ENCODE results near the gene ADH5. TPM values are rescaled to one million over a fixed set of nuclear protein-coding genes. Genes with fewer than 3 reads are reported as not detected.
"Not testable (repeated sequence)": the region's sequence is repeated elsewhere in the genome, so short reads cannot be mapped to it uniquely, and the experiment has no call there.

Gene ADH5
- total RNA-seq, 1 experiment from 2014 or later: 223 TPM

GRCh38 chr4:99121008-99121407 is 32.4 kb upstream of the ADH5 start:
- no TSS peak for BruUV-seq (replicated peaks)
- CTCF ChIA-PET: no interaction called here

DNA sequence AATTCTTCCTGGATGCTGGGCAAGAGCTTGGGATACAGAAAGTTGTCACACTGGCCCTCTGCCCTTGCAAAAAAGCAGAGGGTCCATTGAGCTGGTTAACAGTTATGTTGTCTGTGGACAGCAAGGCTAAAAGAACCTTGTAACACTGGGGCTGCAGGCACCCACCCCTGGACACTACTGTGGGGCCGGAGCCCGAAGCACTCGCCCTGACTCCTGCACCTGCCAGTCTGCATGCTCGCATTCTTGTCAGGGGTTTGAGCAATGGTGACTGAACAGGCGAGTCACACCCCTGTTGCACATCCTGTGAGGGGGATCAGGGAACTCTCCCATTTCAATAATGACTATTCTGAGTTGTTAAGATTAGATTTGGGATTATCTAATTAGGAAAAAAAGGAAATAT is 31.9 kb upstream of the ADH5 start:
- CTCF ChIA-PET: no interaction called here
- no peak for DNase-seq (ENCODE audit: low spot score)
- Histone ChIP-seq H3K9me3 (ENCODE audit: low read depth, low read length, poor library complexity, severe bottlenecking) (no peaks in the 10 kb centered on the region), H3K4me3 (ENCODE audit: low read depth, low read length, poor library complexity, severe bottlenecking) (no peak overlapping the region), H3K27me3 (replicated peaks; ENCODE audit: insufficient read depth, low read depth, low read length, poor library complexity) (no peaks in the 10 kb centered on the region), H3K4me1 (ENCODE audit: insufficient read depth, low read length, poor library complexity, severe bottlenecking) (no peaks in the 10 kb centered on the region), H3K27ac (ENCODE audit: low read depth, low read length, poor library complexity, severe bottlenecking) (no peak overlapping the region), H3K36me3 (ENCODE audit: insufficient read depth, low read length, poor library complexity, severe bottlenecking) (no peaks in the 10 kb centered on the region)
- TF ChIP-seq EZH2 (IDR thresholded peaks at IDR 0.05; ENCODE audit: borderline replicate concordance, low read depth, low read length, poor library complexity, severe bottlenecking): no peak
- no peak for TF ChIP-seq CTCF (conservative IDR thresholded peaks at IDR 0.05; ENCODE audit: low read depth, low read length)
- POLR2A ChIA-PET (ENCODE audit: low non-redundant PET): no interaction called here
- intact Hi-C loops (cut with micrococcal nuclease; ENCODE audit: unreplicated experiment): no loop called here
- BruUV-seq (replicated peaks): no TSS peak

More at GRCh38 chr4:99121008-99121407, 32.4 kb upstream of the ADH5 start:
- Histone ChIP-seq H3K36me3 (ENCODE audit: insufficient read depth, low read length, poor library complexity, severe bottlenecking) (no peaks in the 10 kb centered on the region), H3K27ac (ENCODE audit: low read depth, low read length, poor library complexity, severe bottlenecking) (no peak overlapping the region), H3K27me3 (replicated peaks; ENCODE audit: insufficient read depth, low read depth, low read length, poor library complexity) (no peaks in the 10 kb centered on the region), H3K4me3 (ENCODE audit: low read depth, low read length, poor library complexity, severe bottlenecking) (no peak overlapping the region), H3K9me3 (ENCODE audit: low read depth, low read length, poor library complexity, severe bottlenecking) (no peaks in the 10 kb centered on the region), H3K4me1 (ENCODE audit: insufficient read depth, low read length, poor library complexity, severe bottlenecking) (no peaks in the 10 kb centered on the region)
- POLR2A ChIA-PET (ENCODE audit: low non-redundant PET): no interaction called here
- TF ChIP-seq EZH2 (IDR thresholded peaks at IDR 0.05; ENCODE audit: borderline replicate concordance, low read depth, low read length, poor library complexity, severe bottlenecking) (no peak), CTCF (conservative IDR thresholded peaks at IDR 0.05; ENCODE audit: low read depth, low read length) (no peak)
- intact Hi-C loops (cut with micrococcal nuclease; ENCODE audit: unreplicated experiment): no loop called here
- DNase-seq (ENCODE audit: low spot score): no peak

DNA sequence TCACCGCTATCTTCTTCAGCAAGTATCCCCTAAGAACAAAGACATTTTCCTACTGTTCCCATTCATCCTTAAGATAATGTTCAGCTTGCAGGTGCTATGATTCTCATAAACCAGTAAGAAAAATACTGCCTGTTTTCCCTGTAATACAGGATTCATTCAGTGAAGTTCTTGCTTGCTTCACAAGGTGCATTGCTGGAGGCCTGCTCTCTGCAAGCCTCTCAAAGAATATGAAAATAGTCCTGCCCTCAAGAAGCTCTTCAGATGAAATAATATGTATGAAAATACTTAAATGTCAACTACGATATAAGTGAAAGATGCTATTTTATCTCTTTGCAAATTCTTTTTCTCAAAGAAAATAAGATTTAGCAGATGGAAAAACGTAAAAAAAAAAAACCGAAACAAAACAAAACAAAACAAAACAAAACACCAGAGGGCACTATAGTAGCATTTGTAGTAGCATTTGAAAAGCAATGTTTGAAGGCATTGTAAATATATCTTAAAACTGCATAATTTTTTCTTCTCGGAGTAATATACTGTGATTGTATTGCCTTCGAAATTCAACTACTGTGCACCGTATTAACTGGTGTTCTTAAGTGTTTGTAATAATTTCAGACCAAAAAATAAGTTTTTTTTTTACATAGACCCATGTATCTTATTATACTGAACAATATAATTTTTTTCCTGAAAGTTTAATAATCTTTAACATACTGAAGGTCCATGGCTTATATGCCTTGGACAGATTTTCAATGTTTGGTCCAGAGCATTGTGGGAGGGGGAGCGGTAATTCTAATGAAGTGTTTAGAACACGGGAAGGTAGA is 29.5 kb upstream of the ADH5 start:
- DNase-seq (ENCODE audit: low spot score): peak; percentile 39
- no peaks in the 10 kb centered on the region for H3K9me3 ChIP-seq (ENCODE audit: low read depth, low read length, poor library complexity, severe bottlenecking)
- ChIA-PET CTCF (no interaction called here), POLR2A (ENCODE audit: low non-redundant PET) (no interaction called here)
- no peak for TF ChIP-seq EZH2 (IDR thresholded peaks at IDR 0.05; ENCODE audit: borderline replicate concordance, low read depth, low read length, poor library complexity, severe bottlenecking)
- peak; percentile 65 for TF ChIP-seq CTCF (conservative IDR thresholded peaks at IDR 0.05; ENCODE audit: low read depth, low read length)
- H3K27ac ChIP-seq (ENCODE audit: low read depth, low read length, poor library complexity, severe bottlenecking): no peak overlapping the region
- no TSS peak for BruUV-seq (replicated peaks)
- no peaks in the 10 kb centered on the region for H3K4me1 ChIP-seq (ENCODE audit: insufficient read depth, low read length, poor library complexity, severe bottlenecking)
- intact Hi-C loops (cut with micrococcal nuclease; ENCODE audit: unreplicated experiment): loop anchor here (1.0 kb wide), 2 partner anchors 287 to 345 kb away; no protein-coding TSS in a partner anchor
- no peaks in the 10 kb centered on the region for H3K27me3 ChIP-seq (replicated peaks; ENCODE audit: insufficient read depth, low read depth, low read length, poor library complexity)
- no peaks in the 10 kb centered on the region for H3K36me3 ChIP-seq (ENCODE audit: insufficient read depth, low read length, poor library complexity, severe bottlenecking)
- H3K4me3 ChIP-seq (ENCODE audit: low read depth, low read length, poor library complexity, severe bottlenecking): no peak overlapping the region

DNA sequence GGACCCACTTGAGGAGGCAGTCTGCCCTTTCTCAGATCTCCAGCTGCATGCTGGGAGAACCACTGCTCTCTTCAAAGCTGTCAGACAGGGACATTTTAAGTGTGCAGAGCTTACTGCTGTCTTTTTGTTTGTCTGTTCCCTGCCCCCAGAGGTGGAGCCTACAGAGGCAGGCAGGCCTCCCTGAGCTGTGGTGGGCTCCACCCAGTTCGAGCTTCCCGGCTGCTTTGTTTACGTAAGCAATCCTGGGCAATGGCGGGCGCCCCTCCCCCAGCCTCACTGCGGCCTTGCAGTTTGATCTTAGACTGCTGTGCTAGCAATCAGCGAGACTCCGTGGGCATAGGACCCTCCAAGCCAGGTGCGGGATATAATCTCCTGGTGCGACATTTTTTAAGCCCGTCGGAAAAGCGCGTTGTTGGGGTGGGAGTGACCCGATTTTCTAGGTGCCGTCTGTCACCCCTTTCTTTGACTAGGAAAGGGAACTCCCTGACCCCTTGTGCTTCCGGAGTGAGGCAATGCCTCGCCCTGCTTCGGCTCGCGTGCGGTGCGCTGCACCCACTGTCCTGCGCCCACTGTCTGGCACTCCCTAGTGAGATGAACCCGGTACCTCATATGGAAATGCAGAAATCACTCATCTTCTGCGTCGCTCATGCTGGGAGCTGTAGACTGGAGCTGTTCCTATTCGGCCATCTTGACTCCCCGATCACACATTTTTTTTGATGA is 28.7 kb upstream of the ADH5 start:
- CTCF ChIA-PET; BruUV-seq (replicated peaks); H3K36me3 ChIP-seq (ENCODE audit: insufficient read depth, low read length, poor library complexity, severe bottlenecking); H3K27ac ChIP-seq (ENCODE audit: low read depth, low read length, poor library complexity, severe bottlenecking); H3K4me3 ChIP-seq (ENCODE audit: low read depth, low read length, poor library complexity, severe bottlenecking); H3K4me1 ChIP-seq (ENCODE audit: insufficient read depth, low read length, poor library complexity, severe bottlenecking); POLR2A ChIA-PET (ENCODE audit: low non-redundant PET); DNase-seq (ENCODE audit: low spot score); H3K27me3 ChIP-seq (replicated peaks; ENCODE audit: insufficient read depth, low read depth, low read length, poor library complexity); H3K9me3 ChIP-seq (ENCODE audit: low read depth, low read length, poor library complexity, severe bottlenecking); intact Hi-C loops (cut with micrococcal nuclease; ENCODE audit: unreplicated experiment): not testable (repeated sequence)

DNA sequence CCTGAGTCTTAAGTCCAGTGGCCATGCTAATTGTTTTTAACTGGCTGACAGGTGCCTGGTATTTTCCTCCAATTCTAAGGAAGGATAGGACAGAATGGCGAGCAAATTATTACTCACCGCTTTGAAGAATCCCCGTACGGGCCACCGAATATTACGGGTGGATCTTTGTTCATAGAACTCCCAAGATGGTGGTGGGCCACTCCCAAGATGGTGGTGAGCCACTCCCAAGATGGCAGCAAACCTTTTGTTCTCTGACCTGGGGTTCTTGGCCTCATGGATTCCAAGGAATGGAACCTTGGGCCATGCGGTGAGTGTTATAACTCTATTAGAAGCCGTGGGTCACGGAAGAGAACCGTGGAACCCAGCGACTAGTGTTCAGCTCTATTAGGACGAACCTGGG is 20.7 kb upstream of the ADH5 start:
- CTCF ChIA-PET; H3K36me3 ChIP-seq (ENCODE audit: insufficient read depth, low read length, poor library complexity, severe bottlenecking); H3K9me3 ChIP-seq (ENCODE audit: low read depth, low read length, poor library complexity, severe bottlenecking); H3K4me3 ChIP-seq (ENCODE audit: low read depth, low read length, poor library complexity, severe bottlenecking); BruUV-seq (replicated peaks); H3K27ac ChIP-seq (ENCODE audit: low read depth, low read length, poor library complexity, severe bottlenecking); H3K27me3 ChIP-seq (replicated peaks; ENCODE audit: insufficient read depth, low read depth, low read length, poor library complexity); intact Hi-C loops (cut with micrococcal nuclease; ENCODE audit: unreplicated experiment); H3K4me1 ChIP-seq (ENCODE audit: insufficient read depth, low read length, poor library complexity, severe bottlenecking); POLR2A ChIA-PET (ENCODE audit: low non-redundant PET); DNase-seq (ENCODE audit: low spot score): not testable (repeated sequence)
